Motor neuron (in vitro differentiated cells): Measurements from ENCODE around the gene SPATS2L. TPM values are rescaled to one million over a fixed set of nuclear protein-coding genes. Genes with fewer than 3 reads are reported as not detected.
"Not testable (repeated sequence)": the region's sequence is repeated elsewhere in the genome, so short reads cannot be mapped to it uniquely, and the experiment has no call there.

ENCODE experiments used
- ATAC-seq, 8 experiments: fragments of 200-7000 bp; cut with Tn5 transposase; replicated peaks in 6 of 8; 2 replicates each; pipeline ENCODE4 v1.8.0; 2021; ENCODE audit warnings: mild to moderate bottlenecking in 8 of 8, moderate library complexity in 8 of 8
- H3K27ac ChIP-seq, 2 donors: fragments of 250-450 bp; sonication (Bioruptor Pico); 2 replicates each; pipeline ENCODE4 v1.9.0; 2021; ENCODE audit warnings: antibody characterized with exemption in 2 of 2, mild to moderate bottlenecking in 2 of 2, moderate library complexity in 1 of 2
- H3K4me1 ChIP-seq, 2 donors: fragments of 250-450 bp; sonication (Bioruptor Pico); replicated peaks in 1 of 2; 2 replicates each; pipeline ENCODE4 v1.6.1; 2021; ENCODE audit warnings: antibody characterized with exemption in 2 of 2, mild to moderate bottlenecking in 2 of 2, moderate library complexity in 1 of 2
- H3K4me3 ChIP-seq, 5 donors: fragments of 250-450 bp; sonication (Bioruptor Pico); 2 replicates each; pipeline ENCODE4 v1.9.0; 2021; ENCODE audit warnings: antibody characterized with exemption in 5 of 5, mild to moderate bottlenecking in 5 of 5, moderate library complexity in 4 of 5
- WGBS, 10 experiments: fragments of 450-650 bp; shearing (Covaris generic); methylation state at CpG; one replicate each; pipeline ENCODE4 v1.0.0; 2022; 5-methylcytosine and 5-hydroxymethylcytosine counted together
- in situ Hi-C, 9 experiments: fragments of 400-800 bp; cut with MboI; loops; one replicate each; pipeline ENCODE4 v1.15.0; 2021; ENCODE audit warnings: low sequenced_read_pairs in 9 of 9, low pct_unique_long_range_greater_than_20kb in 2 of 9; ENCODE audit not compliant: unreplicated experiment in 9 of 9
- total RNA-seq, 8 experiments: library from RNA; unstranded; fragments of 300-600 nt; gene quantifications; 2 replicates each; pipeline versions ENCODE4 v1.2.3 to v1.2.4, GENCODE V29; 2022

SPATS2L gene
- total RNA-seq, 8 experiments from 2014 or later, result 8.4 to 143 (median 21.9) TPM

DNA sequence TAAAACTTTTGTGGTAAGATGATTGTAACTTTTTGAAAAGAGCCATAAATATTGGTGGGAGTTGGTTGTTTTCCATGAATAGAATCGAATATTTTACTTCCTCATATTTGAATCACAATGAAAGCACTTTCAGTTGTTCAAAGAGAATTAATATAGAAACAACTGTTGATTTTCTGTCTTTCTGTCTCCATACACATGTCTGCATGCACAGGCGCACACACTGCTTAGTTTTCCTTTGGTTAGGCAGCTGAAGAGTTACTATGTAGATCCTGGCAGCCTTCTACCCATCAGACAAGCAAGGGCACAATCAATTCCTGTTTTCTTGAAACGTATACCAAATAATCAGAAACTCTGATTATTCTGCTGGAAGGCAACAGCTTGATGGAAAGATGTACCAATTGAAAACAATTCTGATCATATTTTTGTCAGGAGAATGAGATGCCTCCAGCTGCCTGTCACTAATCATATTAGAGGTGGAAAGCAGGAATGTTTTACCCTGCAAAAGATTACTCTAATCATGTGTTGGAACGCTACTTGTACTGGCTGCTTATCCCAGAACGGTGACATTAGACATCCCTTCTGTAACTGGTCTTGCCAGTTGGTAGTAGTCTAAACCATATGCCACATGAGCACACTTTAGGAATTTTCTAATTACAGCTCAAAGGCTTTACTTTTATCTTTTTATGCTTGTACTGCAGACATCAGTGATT is 24.0 kb downstream of the SPATS2L start:
- Histone ChIP-seq H3K4me3 (no peak overlapping the region), H3K27ac (no peak overlapping the region), H3K4me1 (peaks cover 0 to 3% of the 10 kb centered on the region in 2 donors)
- WGBS, 10 experiments, result 0 to 100% (median 73%) methylated on average over 1 to 5 of the region's 5 CpGs; no CpG with 5 or more reads in 2 of the 10 experiments
- in situ Hi-C loops, result no loop called here
- ATAC-seq, result no peak

DNA sequence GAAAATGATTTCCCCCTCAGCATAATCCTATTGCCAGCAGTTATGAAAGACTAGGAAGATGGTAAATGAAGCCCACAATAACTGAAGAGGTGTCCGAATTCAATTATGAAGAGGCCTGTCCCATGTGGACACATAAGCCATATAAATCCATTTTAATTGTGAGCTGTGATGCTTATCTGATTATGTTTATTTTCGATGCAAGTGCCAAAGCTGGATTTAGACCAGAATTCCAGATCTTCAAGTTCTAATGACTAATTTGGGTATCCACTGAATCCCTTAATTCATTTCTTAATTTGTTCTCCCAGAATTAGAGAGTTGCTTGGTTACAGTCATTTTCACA is 24.5 kb downstream of the SPATS2L start:
- no peak overlapping the region for H3K27ac ChIP-seq
- ATAC-seq, result no peak
- 53 to 100% (median 93%) methylated on average over 1 to 2 of the region's 2 CpGs; no CpG with 5 or more reads in 1 of the 10 experiments for WGBS, 10 experiments

DNA sequence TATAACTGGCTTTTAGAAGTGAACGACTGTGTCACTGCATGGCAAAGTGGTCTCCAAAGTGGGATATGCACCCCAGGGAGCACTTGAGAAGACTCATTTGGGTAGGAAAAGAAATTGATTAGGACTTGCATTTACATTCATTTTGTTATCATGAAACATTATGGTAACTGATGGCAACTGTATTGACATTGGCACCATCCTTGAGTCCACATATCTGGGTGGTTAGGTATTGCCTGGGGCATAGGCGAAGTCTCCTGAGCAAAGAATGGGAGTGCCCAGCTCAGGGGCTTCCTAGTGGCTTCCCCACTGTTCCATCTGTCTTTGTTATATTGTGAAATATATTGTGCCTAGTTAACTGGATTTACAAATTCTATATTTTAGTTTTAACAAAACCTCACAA is 29.2 kb downstream of the SPATS2L start:
- Histone ChIP-seq H3K27ac (no peak overlapping the region), H3K4me3 (no peak overlapping the region), H3K4me1 (peaks cover 8 to 12% of the 10 kb centered on the region in 2 donors)
- ATAC-seq, result peak in 2 of 8 experiments; percentile 28 to 40
- WGBS, 10 experiments, result 80 to 100% (median 95%) methylated on average over 1 to 2 of the region's 2 CpGs; no CpG with 5 or more reads in 2 of the 10 experiments
- in situ Hi-C loops, result no loop called here

More for the DNA sequence above, 24.5 kb downstream of the SPATS2L start:
- H3K4me1 ChIP-seq, result peaks cover 0 to 3% of the 10 kb centered on the region in 2 donors
- in situ Hi-C loops, result no loop called here
- no peak overlapping the region for H3K4me3 ChIP-seq

DNA sequence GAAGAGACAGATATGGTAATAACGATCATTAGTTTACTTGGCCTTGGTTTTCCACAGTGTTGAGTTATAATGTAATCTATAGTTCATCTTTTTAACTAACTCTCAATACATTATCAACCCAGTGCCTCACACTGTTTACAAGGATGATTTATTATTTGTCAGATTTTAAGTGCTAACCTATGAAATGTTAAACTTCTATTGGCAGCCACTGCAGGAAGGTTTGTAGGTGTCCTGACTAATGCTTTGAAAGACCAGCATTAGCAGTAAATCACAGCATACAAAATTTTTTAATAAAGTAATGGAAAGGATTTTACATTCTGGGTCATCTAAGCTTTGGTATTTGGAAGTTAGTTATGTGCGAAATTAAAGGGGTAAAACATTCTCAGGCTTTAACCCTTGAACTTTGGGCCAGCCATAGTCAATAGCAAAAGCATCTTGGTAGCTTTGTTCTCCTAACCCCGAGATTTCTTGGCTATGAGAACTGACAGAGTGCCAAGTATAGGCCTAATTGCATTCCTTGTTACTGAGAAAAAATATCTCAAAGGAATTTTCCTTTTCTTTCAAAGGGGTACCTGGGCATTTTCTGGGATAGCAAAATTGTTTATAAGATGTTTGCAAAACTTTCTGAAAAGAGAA is 30.6 kb downstream of the SPATS2L start:
- no peak overlapping the region for H3K27ac ChIP-seq
- no peak for ATAC-seq
- peaks cover 8 to 12% of the 10 kb centered on the region in 2 donors for H3K4me1 ChIP-seq
- in situ Hi-C loops, result no loop called here
- no peak overlapping the region for H3K4me3 ChIP-seq
- WGBS, 10 experiments, result 17 to 100% (median 84%) methylated on average over 1 to 3 of the region's 3 CpGs

DNA sequence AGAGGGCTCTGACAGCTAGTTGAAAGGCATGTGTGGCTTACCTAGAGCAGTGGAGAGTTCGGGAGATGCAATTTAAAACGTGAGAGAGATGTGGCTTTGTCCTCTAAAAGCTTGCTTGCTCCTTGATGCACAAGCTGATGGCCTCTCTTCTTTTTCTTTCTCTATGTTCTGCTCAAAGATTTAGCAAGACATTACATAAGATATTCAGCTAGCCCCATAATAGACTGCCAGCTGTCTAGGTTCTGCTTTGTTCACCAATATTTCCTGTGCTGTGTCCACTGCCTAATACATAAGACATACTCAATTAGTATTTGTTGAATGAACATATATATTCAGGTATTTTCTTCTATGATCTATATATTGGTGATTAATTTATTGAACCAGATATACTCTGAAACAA is 31.1 kb downstream of the SPATS2L start:
- Histone ChIP-seq H3K4me3 (no peak overlapping the region), H3K27ac (no peak overlapping the region), H3K4me1 (peaks cover 8 to 12% of the 10 kb centered on the region in 2 donors)
- no peak for ATAC-seq
- WGBS, 10 experiments, result 43 to 83% (median 78%) methylated on average over 2 of the region's 2 CpGs; no CpG with 5 or more reads in 4 of the 10 experiments
- in situ Hi-C loops, result no loop called here

DNA sequence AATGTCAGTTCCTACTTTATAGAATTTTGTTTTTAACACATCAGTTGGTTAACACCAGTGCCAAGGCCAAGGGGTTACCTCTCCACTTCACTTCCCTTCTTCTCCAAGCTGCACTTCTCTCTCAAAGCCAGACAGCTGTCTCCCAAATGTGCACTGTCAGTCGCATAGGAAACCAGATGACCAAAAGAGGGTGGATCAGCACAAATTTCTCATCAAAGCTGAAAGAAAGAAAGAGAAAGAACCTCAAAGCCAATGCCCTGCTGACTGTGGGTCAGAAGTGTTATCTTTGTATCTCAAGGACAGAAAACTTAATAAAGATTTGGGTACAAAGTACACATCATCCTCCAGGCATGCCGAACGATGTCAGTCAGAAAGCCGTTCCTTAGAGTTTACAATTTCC is 32.2 kb downstream of the SPATS2L start:
- Histone ChIP-seq H3K27ac (no peak overlapping the region), H3K4me1 (peaks cover 8 to 12% of the 10 kb centered on the region in 2 donors), H3K4me3 (no peak overlapping the region)
- in situ Hi-C loops, result no loop called here
- 41 to 100% (median 86%) methylated on average over 1 to 4 of the region's 4 CpGs; no CpG with 5 or more reads in 1 of the 10 experiments for WGBS, 10 experiments
- ATAC-seq, result peak in 2 of 8 experiments; percentile 78 to 91

DNA sequence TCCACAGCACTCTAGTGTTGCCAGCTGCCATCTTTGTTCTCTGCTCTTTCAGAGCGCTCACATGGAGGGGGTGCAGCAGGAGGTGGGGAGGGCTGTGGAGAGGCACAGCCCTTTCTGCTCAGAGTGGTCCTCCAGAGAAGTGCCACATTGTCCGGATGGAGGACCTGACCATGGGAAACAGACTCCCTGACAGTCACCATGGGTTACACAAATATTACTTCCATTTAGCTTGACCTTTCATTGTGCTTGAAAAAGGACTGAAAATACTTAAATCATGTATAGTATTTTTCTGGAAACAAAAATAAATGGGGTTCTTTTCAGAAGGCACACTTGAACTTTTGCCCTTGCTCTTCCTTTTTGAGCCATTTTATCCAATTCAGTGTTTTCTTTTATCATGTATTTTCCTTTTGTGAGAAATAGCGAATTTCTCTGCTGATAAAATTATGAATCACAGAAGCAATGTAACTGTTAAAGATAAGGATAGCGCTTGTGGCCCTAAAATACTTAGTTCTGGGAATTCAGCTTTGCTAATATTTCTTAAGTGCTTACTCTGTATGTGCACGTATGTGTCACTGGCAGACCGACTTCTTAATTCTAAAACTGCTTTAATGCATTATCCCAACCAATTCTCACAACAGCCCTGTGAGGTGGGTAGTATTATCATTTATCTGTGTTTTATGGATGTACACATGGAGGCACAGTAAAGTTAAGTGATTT is 34.2 kb downstream of the SPATS2L start:
- in situ Hi-C loops, result no loop called here
- Histone ChIP-seq H3K4me3 (no peak overlapping the region), H3K27ac (no peak overlapping the region), H3K4me1 (peaks cover 8 to 15% of the 10 kb centered on the region in 2 donors)
- WGBS, 10 experiments, result 60 to 100% (median 81%) methylated on average over 1 to 6 of the region's 6 CpGs
- peak in 4 of 8 experiments; percentile 28 to 94 (median 66) for ATAC-seq

DNA sequence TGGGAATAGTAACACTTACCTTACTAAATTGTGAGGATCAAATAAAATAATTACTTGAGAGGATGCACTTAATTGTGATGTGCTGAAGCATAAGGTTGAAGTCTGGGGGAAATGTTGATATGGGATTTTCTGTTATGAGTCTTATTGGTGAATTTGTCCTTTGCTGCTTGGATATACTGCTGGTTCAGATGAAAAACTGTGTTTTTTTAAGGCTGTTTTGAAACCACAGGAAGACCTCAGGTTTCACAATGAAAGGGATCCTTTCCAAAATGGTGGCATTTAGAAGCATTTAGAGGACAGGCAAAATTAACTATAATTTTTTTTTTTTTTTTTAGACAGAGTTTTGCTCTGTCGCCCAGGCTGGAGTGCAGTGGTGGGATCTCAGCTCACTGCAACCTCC is 34.9 kb downstream of the SPATS2L start:
- ATAC-seq, result no peak
- no peak overlapping the region for H3K27ac ChIP-seq
- no peak overlapping the region for H3K4me3 ChIP-seq
- in situ Hi-C loops, result no loop called here
- WGBS, 10 experiments, result 88 to 100% (median 100%) methylated on average over 1 of the region's 1 CpG; no CpG with 5 or more reads in 6 of the 10 experiments
- peaks cover 8 to 16% of the 10 kb centered on the region in 2 donors for H3K4me1 ChIP-seq

DNA sequence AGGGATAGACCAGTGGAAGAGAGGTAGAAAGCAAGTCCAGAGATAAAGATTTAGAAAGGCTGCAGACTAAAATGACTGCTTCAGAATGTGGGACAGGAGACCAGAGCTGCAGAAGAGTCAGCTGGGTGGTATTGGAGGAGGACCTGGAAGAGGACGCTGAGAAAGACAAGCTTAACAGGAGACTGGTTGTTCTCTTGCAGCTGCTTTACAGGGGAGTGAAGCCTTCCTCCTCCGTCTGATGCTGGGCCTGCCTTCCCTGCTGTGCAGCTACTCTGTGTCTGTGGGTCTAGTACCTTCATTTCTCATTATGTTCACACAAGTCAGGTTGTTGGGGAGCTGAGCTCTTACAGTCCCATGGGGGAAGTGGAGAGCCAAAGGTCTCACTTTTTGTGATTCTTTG is 35.7 kb downstream of the SPATS2L start:
- H3K4me1 ChIP-seq, result peaks cover 8 to 16% of the 10 kb centered on the region in 2 donors
- ATAC-seq, result no peak
- no peak overlapping the region for H3K27ac ChIP-seq
- WGBS, 10 experiments, result 33 to 100% (median 60%) methylated on average over 1 to 2 of the region's 2 CpGs; no CpG with 5 or more reads in 5 of the 10 experiments
- in situ Hi-C loops, result no loop called here
- H3K4me3 ChIP-seq, result no peak overlapping the region

DNA sequence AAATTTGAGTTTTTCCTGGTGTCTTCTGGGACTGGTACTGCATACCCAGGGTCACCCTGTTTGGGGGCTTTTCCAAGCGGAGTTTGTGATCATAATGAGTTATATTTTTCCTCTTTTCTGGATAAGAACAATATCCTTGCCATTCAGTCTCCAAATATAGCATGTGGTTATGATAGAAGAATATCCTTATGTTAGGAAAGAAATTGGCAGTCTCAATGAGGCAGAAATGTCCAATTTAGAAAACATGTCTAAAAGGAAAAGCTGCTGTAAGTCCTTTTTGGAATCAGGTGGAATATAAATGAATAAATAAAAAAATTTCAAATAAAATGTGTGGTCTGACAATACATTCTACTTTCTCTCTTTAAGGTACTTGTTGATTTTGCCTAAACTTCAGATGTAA is 36.2 kb downstream of the SPATS2L start:
- ATAC-seq, result no peak
- 67 to 100% (median 100%) methylated on average over 1 of the region's 1 CpG; no CpG with 5 or more reads in 3 of the 10 experiments for WGBS, 10 experiments
- peaks cover 8 to 16% of the 10 kb centered on the region in 2 donors for H3K4me1 ChIP-seq
- no peak overlapping the region for H3K4me3 ChIP-seq
- in situ Hi-C loops, result no loop called here
- H3K27ac ChIP-seq, result no peak overlapping the region

DNA sequence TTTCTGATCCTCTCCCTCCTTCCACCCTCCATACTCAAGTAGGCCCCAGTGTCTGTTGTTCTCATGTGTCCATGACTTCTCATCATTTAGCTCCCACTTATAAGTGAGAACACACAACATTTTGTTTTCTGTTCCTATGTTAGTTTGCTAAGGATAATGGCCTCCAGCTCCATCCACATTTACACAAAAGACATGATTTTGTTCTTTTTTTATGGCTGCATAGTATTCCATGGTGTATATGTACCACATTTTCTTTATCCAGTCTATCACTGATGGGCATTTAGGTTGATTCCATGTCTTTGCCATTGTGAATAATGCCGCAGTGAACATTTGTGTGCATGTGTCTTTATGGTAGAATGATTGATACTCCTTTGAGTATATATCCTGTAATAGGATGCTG is 37.7 kb downstream of the SPATS2L start:
- WGBS, 10 experiments, result 83 to 100% (median 100%) methylated on average over 1 of the region's 1 CpG; no CpG with 5 or more reads in 3 of the 10 experiments
- ATAC-seq, H3K4me3 ChIP-seq, in situ Hi-C loops, H3K27ac ChIP-seq: not testable (repeated sequence)
- peaks cover 8 to 14% of the 10 kb centered on the region in 2 donors for H3K4me1 ChIP-seq

DNA sequence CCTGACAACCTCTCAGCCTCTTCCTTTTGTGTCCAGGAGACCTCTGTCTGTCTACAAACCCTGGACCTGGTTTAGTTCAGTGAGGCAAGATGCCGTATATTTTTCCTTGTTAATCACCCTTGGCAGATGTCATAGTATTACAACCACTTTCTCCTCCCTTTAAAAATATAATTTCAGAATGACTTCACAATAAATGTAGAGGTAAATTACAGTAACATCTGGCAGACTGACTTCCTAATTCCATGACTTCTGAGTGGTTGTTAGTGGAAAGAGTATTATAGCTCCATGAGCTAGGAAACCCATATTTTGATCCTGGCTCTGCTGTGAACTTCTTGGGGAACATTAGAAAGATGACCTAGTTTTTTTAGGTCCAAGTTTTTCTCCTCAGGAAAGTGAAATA is 39.5 kb downstream of the SPATS2L start:
- no peak for ATAC-seq
- in situ Hi-C loops, result no loop called here
- Histone ChIP-seq H3K4me3 (no peak overlapping the region), H3K4me1 (peaks cover 0 to 4% of the 10 kb centered on the region in 2 donors), H3K27ac (no peak overlapping the region)
- WGBS, 10 experiments, result 100% methylated on average over 1 of the region's 1 CpG; no CpG with 5 or more reads in 6 of the 10 experiments

DNA sequence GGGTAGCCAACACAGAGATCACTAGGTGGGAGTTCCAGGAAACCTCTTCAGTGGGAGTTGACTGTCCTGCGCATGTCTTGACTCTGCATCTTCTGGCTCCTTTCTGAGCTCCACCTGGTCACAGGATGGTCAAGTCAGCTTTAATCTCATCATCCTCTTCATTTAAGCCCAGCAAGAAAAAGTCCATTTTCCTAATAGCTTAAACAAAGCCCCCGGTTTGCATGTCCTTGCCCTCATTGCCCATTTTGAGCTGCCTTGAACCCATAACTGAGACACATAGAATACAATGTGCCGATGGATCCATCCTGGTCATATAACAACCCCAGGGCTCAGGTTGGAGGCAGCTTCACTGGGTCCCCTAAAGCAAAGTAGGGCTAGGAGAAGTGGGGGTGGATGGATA is 40.8 kb downstream of the SPATS2L start:
- in situ Hi-C loops, result no loop called here
- 80 to 100% (median 100%) methylated on average over 1 to 3 of the region's 3 CpGs; no CpG with 5 or more reads in 2 of the 10 experiments for WGBS, 10 experiments
- H3K27ac ChIP-seq, result no peak overlapping the region
- no peak overlapping the region for H3K4me3 ChIP-seq
- peaks cover 0 to 4% of the 10 kb centered on the region in 2 donors for H3K4me1 ChIP-seq
- no peak for ATAC-seq
